Loucy (cell line): Measurements from ENCODE around the gene SETD3.

Source experiments
- EZH2phosphoT487 ChIP-seq: fragments of 200-600 bp; IDR thresholded peaks from 2 replicates; pipeline ENCODE4 v1.6.1; 2018; ENCODE audit warnings: antibody characterized with exemption, mild to moderate bottlenecking, moderate library complexity, borderline replicate concordance
- TF ChIP-seq, protein P1 (sequence below): fragments of 200-600 bp; sonication (generic); conservative IDR thresholded peaks from 2 replicates; pipeline ENCODE4 v1.5.1; 2014; ENCODE audit warnings: mild to moderate bottlenecking, antibody characterized with exemption, low read length

DNA sequence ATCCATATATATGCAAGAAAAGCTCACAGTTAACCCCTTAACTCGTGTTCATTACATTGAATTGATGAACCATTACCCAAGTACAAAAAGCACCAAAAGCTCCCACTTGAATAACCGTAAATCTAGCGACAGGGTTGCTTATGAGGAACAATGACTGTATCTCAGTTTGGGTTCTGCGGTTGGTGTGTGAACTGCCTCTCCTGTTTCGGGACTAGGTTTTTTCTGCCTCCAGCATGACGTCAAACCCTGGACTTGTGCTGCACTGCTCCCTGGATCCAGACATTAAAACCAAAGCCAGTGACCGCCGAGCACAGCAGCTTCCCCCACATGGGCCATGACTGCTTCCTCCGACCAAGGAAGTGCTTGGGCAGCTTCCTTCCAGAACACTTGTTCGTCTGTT, 77.7 kb downstream of the SETD3 start:
- TF ChIP-seq, protein P1, sequence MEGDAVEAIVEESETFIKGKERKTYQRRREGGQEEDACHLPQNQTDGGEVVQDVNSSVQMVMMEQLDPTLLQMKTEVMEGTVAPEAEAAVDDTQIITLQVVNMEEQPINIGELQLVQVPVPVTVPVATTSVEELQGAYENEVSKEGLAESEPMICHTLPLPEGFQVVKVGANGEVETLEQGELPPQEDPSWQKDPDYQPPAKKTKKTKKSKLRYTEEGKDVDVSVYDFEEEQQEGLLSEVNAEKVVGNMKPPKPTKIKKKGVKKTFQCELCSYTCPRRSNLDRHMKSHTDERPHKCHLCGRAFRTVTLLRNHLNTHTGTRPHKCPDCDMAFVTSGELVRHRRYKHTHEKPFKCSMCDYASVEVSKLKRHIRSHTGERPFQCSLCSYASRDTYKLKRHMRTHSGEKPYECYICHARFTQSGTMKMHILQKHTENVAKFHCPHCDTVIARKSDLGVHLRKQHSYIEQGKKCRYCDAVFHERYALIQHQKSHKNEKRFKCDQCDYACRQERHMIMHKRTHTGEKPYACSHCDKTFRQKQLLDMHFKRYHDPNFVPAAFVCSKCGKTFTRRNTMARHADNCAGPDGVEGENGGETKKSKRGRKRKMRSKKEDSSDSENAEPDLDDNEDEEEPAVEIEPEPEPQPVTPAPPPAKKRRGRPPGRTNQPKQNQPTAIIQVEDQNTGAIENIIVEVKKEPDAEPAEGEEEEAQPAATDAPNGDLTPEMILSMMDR, result no peak
- no peak for TF ChIP-seq EZH2phosphoT487
